ENCODE measurements around the gene ABI1.
"Not testable (repeated sequence)": the region's sequence is repeated elsewhere in the genome, so short reads cannot be mapped to it uniquely, and the experiment has no call there.

The ABI1 gene

GRCh38 chr10:26805567-26806245 is 55.1 kb downstream of the ABI1 start:
- Mint-ChIP-seq H3K4me1 (ENCODE audit: low read depth) (peaks cover 34% of the 10 kb centered on the region), H3K27ac (no peak overlapping the region), H3K27me3 (no peaks in the 10 kb centered on the region), H3K36me3 (ENCODE audit: low read depth) (peaks cover 40% of the 10 kb centered on the region), H3K9me3 (no peaks in the 10 kb centered on the region), H3K4me3 (no peak overlapping the region)
- intact Hi-C loops (cut with micrococcal nuclease): no loop called here

GRCh38 chr10:26804418-26805393 is 56.1 kb downstream of the ABI1 start:
- Mint-ChIP-seq H3K9me3 (no peaks in the 10 kb centered on the region), H3K4me1 (ENCODE audit: low read depth) (peaks cover 41% of the 10 kb centered on the region), H3K27ac (no peak overlapping the region), H3K36me3 (ENCODE audit: low read depth) (peaks cover 46% of the 10 kb centered on the region), H3K4me3 (no peak overlapping the region), H3K27me3 (no peaks in the 10 kb centered on the region)
- intact Hi-C loops (cut with micrococcal nuclease): no loop called here

- Mint-ChIP-seq H3K4me3 (no peak overlapping the region), H3K4me1 (ENCODE audit: low read depth) (peaks cover 48% of the 10 kb centered on the region), H3K27ac (no peak overlapping the region), H3K36me3 (ENCODE audit: low read depth) (peaks cover 44% of the 10 kb centered on the region), H3K27me3 (no peaks in the 10 kb centered on the region), H3K9me3 (no peaks in the 10 kb centered on the region)
- intact Hi-C loops (cut with micrococcal nuclease): no loop called here
Observed at GRCh38 chr10:26803849-26804248, 56.9 kb downstream of the ABI1 start.

DNA sequence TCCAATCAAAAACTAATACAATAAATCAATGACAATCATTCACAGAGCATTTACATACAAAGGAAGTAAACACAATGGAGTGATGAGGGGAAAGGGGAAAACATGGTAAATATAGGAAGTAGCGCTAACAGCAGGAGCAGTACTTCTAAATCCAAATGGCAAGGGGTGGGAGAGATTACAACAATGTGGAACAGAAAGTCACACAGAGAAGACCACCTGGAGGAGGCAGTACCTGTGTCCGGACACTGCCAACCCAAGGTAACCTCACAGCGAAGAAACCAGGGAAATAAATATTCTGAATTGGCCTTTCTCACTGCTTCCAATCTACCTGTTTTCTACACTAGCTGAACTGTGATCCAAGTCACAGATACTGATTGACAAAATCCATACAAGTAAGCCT is 58.2 kb downstream of the ABI1 start:
- H3K4me3 Mint-ChIP-seq: no peak overlapping the region
- peaks cover 43% of the 10 kb centered on the region for H3K36me3 Mint-ChIP-seq (ENCODE audit: low read depth)
- peaks cover 56% of the 10 kb centered on the region for H3K4me1 Mint-ChIP-seq (ENCODE audit: low read depth)
- peak overlapping the region; percentile 23 for H3K27ac Mint-ChIP-seq
- intact Hi-C loops (cut with micrococcal nuclease): no loop called here
- no peaks in the 10 kb centered on the region for H3K9me3 Mint-ChIP-seq
- H3K27me3 Mint-ChIP-seq: no peaks in the 10 kb centered on the region

DNA sequence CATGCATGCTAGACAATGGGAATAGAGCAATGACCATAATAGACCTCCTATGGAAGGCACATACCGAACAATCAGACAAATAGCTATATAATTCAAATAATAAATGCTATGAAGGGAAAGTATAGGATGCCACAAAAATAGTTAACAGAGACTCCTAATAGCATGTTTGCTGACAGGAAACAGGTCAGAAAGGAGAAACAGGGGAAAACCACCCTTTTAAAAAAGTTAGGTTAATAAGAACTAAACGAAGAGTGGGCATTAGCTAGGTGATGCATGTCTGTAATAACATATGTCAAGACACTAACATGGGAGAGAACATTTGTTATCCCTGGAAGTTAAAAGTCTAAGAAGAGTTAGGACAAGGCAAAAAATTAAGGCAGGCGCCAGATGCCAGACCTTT is 58.9 kb downstream of the ABI1 start:
- H3K27ac Mint-ChIP-seq: no peak overlapping the region
- no peak overlapping the region for H3K4me3 Mint-ChIP-seq
- no peaks in the 10 kb centered on the region for H3K9me3 Mint-ChIP-seq
- H3K36me3 Mint-ChIP-seq (ENCODE audit: low read depth): peaks cover 36% of the 10 kb centered on the region
- no peaks in the 10 kb centered on the region for H3K27me3 Mint-ChIP-seq
- H3K4me1 Mint-ChIP-seq (ENCODE audit: low read depth): peaks cover 56% of the 10 kb centered on the region
- intact Hi-C loops (cut with micrococcal nuclease): no loop called here

GRCh38 chr10:26801274-26801673 is 59.5 kb downstream of the ABI1 start:
- Mint-ChIP-seq H3K27me3 (no peaks in the 10 kb centered on the region), H3K9me3 (no peaks in the 10 kb centered on the region), H3K4me1 (ENCODE audit: low read depth) (peaks cover 56% of the 10 kb centered on the region), H3K4me3 (no peak overlapping the region), H3K36me3 (ENCODE audit: low read depth) (peaks cover 32% of the 10 kb centered on the region), H3K27ac (no peak overlapping the region)
- intact Hi-C loops (cut with micrococcal nuclease): no loop called here

- Mint-ChIP-seq H3K27ac (no peak overlapping the region), H3K4me3 (no peak overlapping the region), H3K9me3 (peaks cover 6% of the 10 kb centered on the region), H3K27me3 (no peaks in the 10 kb centered on the region), H3K36me3 (ENCODE audit: low read depth) (peaks cover 34% of the 10 kb centered on the region), H3K4me1 (ENCODE audit: low read depth) (peaks cover 54% of the 10 kb centered on the region)
- intact Hi-C loops (cut with micrococcal nuclease): no loop called here
Observed at GRCh38 chr10:26800468-26800867, 60.3 kb downstream of the ABI1 start.

GRCh38 chr10:26799342-26799741 is 61.4 kb downstream of the ABI1 start:
- Mint-ChIP-seq H3K4me1 (ENCODE audit: low read depth) (peaks cover 46% of the 10 kb centered on the region), H3K4me3 (no peak overlapping the region), H3K9me3 (peaks cover 11% of the 10 kb centered on the region), H3K27me3 (no peaks in the 10 kb centered on the region), H3K36me3 (ENCODE audit: low read depth) (peaks cover 41% of the 10 kb centered on the region), H3K27ac (no peak overlapping the region)
- intact Hi-C loops (cut with micrococcal nuclease): loop anchor here (10.0 kb wide), 1 partner anchor 55 kb away; no protein-coding TSS in a partner anchor

DNA sequence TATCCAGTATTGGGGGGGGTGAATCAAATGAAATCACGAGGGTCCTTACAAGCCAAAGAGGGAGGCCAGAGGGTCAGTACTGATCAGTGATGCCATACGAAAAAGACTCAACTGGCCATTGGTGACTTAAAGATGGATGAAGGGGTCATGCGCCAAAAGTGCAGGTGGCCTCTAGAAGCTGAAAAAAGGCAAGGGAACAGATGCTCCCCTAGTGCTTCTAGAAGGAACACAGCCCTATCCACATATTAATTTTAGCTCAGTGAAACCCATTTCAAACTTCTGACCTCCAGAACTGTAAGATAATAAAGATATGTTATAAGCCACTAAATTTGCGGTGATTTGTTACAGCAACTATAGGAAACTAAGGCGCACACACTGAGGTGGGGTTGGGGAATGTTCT is 62.5 kb downstream of the ABI1 start:
- Mint-ChIP-seq H3K27me3 (no peaks in the 10 kb centered on the region), H3K27ac (no peak overlapping the region), H3K36me3 (ENCODE audit: low read depth) (peaks cover 41% of the 10 kb centered on the region), H3K4me3 (no peak overlapping the region), H3K4me1 (ENCODE audit: low read depth) (peaks cover 42% of the 10 kb centered on the region), H3K9me3 (peaks cover 11% of the 10 kb centered on the region)
- intact Hi-C loops (cut with micrococcal nuclease): loop anchor here (10.0 kb wide), 1 partner anchor 57 kb away; no protein-coding TSS in a partner anchor

- intact Hi-C loops (cut with micrococcal nuclease): loop anchor here (10.0 kb wide), 1 partner anchor 57 kb away; no protein-coding TSS in a partner anchor
- no peaks in the 10 kb centered on the region for H3K27me3 Mint-ChIP-seq
- H3K4me1 Mint-ChIP-seq (ENCODE audit: low read depth): peaks cover 33% of the 10 kb centered on the region
- peaks cover 41% of the 10 kb centered on the region for H3K36me3 Mint-ChIP-seq (ENCODE audit: low read depth)
- peaks cover 11% of the 10 kb centered on the region for H3K9me3 Mint-ChIP-seq
- no peak overlapping the region for H3K4me3 Mint-ChIP-seq
- no peak overlapping the region for H3K27ac Mint-ChIP-seq
Observed at GRCh38 chr10:26797340-26797739, 63.4 kb downstream of the ABI1 start.

GRCh38 chr10:26792758-26793495 is 67.8 kb downstream of the ABI1 start:
- H3K36me3 Mint-ChIP-seq (ENCODE audit: low read depth): peaks cover 44% of the 10 kb centered on the region
- peaks cover 17% of the 10 kb centered on the region for H3K4me1 Mint-ChIP-seq (ENCODE audit: low read depth)
- intact Hi-C loops (cut with micrococcal nuclease): loop anchor here (10.0 kb wide), 1 partner anchor 62 kb away; no protein-coding TSS in a partner anchor
- H3K9me3 Mint-ChIP-seq: peaks cover 11% of the 10 kb centered on the region
- H3K4me3 Mint-ChIP-seq: no peak overlapping the region
- H3K27ac Mint-ChIP-seq: no peak overlapping the region
- no peaks in the 10 kb centered on the region for H3K27me3 Mint-ChIP-seq

DNA sequence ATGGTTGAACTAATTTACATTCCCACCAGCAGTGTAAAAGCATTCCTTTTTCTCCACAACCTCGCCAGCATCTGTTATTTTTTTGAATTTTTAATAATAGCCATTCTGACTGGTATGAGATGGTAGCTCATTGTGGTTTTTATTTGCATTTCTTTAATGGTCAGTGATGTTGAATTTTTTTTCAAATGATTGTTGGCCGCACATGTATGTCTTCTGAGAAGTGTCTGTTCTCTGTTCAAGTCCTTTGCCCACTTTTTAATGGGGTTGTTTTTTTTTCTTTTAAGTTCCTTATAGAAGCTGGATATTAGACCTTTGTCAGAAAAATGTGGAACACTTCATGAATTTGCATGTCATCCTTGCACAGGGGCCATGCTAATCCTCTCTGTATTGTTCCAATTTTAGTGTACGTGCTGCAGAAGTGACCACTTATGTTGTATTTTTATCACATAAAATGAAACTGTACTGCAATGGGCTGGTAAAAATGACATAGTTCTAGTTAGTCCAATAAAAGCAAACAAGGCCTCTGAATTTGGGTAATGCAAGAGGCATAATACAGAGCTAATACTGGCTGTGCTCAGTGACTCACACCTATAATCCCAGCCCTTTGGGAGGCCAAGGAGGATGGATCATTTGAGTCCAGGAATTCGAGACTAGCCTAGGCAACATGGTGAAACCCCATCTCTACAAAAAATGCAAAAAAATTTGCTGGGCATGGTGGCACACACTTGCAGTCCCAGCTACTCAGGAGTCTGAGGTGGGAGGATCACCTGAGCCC is 70.3 kb downstream of the ABI1 start:
- intact Hi-C loops (cut with micrococcal nuclease): loop anchor here (10.0 kb wide), 1 partner anchor 64 kb away; no protein-coding TSS in a partner anchor

GRCh38 chr10:26789779-26790178 is 71.0 kb downstream of the ABI1 start:
- H3K27ac Mint-ChIP-seq, H3K9me3 Mint-ChIP-seq, H3K27me3 Mint-ChIP-seq, H3K4me3 Mint-ChIP-seq: not testable (repeated sequence)
- Mint-ChIP-seq H3K4me1 (ENCODE audit: low read depth) (peaks cover 23% of the 10 kb centered on the region), H3K36me3 (ENCODE audit: low read depth) (peaks cover 54% of the 10 kb centered on the region)
- intact Hi-C loops (cut with micrococcal nuclease): loop anchor here (10.0 kb wide), 1 partner anchor 65 kb away; no protein-coding TSS in a partner anchor

More for the DNA sequence above, 70.3 kb downstream of the ABI1 start:
- H3K4me3 Mint-ChIP-seq: no peak overlapping the region
- peaks cover 23% of the 10 kb centered on the region for H3K4me1 Mint-ChIP-seq (ENCODE audit: low read depth)
- peak overlapping the region; percentile 64 for H3K27ac Mint-ChIP-seq
- peaks cover 58% of the 10 kb centered on the region for H3K36me3 Mint-ChIP-seq (ENCODE audit: low read depth)
- no peaks in the 10 kb centered on the region for H3K27me3 Mint-ChIP-seq
- peaks cover 4% of the 10 kb centered on the region for H3K9me3 Mint-ChIP-seq
